Activated naive CD4-positive, alpha-beta T cell treated with anti-CD3 and anti-CD28 coated beads, Interleukin-2, amount 50 U/mL, for 24 hours (primary cell): ENCODE results near the gene RMRP.

ENCODE experiments used
- H3K27ac Mint-ChIP-seq: one replicate; pipeline ENCODE4 v1.8.0; 2021; ENCODE audit warnings: mild to moderate bottlenecking, mixed read lengths
- H3K27me3 Mint-ChIP-seq: one replicate; pipeline ENCODE4 v1.8.0; 2021; ENCODE audit warnings: mixed read lengths
- H3K36me3 Mint-ChIP-seq: one replicate; pipeline ENCODE4 v1.8.0; 2021; ENCODE audit warnings: mixed read lengths
- H3K4me1 Mint-ChIP-seq: one replicate; pipeline ENCODE4 v1.8.0; 2021; ENCODE audit warnings: mixed read lengths
- H3K4me3 Mint-ChIP-seq: one replicate; pipeline ENCODE4 v1.8.0; 2021; ENCODE audit warnings: mild to moderate bottlenecking, mixed read lengths
- H3K9me3 Mint-ChIP-seq: one replicate; pipeline ENCODE4 v1.8.0; 2021; ENCODE audit warnings: mixed read lengths

The RMRP gene

DNA sequence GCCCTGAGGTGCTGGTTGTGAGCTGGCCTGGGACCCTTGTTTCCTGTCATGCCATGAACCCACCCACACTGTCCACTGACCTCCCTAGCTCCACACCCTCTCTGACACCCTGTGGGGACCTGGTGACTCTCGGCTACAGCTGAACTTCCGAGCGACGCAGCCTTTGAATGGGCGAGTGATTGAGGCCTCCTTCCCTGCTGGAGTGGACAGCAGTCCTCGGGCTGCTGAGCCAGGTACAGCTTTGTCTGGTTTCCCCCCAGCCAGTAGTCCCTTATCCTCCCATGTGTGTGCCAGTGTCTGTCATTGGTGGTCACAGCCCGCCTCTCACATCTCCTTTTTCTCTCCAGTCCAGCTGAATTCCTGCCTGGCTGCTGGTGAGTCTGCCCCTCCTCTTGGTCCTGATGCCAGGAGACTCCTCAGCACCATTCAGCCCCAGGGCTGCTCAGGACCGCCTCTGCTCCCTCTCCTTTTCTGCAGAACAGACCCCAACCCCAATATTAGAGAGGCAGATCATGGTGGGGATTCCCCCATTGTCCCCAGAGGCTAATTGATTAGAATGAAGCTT is 22.0 kb upstream of the RMRP start:
- Mint-ChIP-seq H3K4me1 (peaks cover 8% of the 10 kb centered on the region), H3K9me3 (no peaks in the 10 kb centered on the region), H3K27ac (no peak overlapping the region), H3K36me3 (no peaks in the 10 kb centered on the region), H3K4me3 (no peak overlapping the region), H3K27me3 (no peaks in the 10 kb centered on the region)

- Mint-ChIP-seq H3K4me1 (peaks cover 16% of the 10 kb centered on the region), H3K36me3 (no peaks in the 10 kb centered on the region), H3K27me3 (no peaks in the 10 kb centered on the region), H3K27ac (no peak overlapping the region), H3K9me3 (no peaks in the 10 kb centered on the region), H3K4me3 (no peak overlapping the region)
These were observed 21.3 kb upstream of the RMRP start for GRCh38 chr9:35679091-35679490.

DNA sequence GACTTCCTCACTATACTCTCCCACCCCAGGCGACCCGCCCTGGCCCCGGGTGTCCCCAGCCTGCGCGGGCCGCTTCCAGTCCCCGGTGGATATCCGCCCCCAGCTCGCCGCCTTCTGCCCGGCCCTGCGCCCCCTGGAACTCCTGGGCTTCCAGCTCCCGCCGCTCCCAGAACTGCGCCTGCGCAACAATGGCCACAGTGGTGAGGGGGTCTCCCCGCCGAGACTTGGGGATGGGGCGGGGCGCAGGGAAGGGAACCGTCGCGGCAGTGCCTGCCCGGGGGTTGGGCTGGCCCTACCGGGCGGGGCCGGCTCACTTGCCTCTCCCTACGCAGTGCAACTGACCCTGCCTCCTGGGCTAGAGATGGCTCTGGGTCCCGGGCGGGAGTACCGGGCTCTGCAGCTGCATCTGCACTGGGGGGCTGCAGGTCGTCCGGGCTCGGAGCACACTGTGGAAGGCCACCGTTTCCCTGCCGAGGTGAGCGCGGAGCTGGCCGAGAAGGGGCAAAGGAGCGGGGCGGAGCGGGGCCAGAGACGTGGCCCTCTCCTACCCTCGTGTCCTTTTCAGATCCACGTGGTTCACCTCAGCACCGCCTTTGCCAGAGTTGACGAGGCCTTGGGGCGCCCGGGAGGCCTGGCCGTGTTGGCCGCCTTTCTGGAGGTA is 18.0 kb upstream of the RMRP start:
- Mint-ChIP-seq H3K4me1 (peaks cover 16% of the 10 kb centered on the region), H3K27me3 (no peaks in the 10 kb centered on the region), H3K36me3 (no peaks in the 10 kb centered on the region), H3K27ac (no peak overlapping the region), H3K9me3 (no peaks in the 10 kb centered on the region), H3K4me3 (peak overlapping the region; percentile 82)

DNA sequence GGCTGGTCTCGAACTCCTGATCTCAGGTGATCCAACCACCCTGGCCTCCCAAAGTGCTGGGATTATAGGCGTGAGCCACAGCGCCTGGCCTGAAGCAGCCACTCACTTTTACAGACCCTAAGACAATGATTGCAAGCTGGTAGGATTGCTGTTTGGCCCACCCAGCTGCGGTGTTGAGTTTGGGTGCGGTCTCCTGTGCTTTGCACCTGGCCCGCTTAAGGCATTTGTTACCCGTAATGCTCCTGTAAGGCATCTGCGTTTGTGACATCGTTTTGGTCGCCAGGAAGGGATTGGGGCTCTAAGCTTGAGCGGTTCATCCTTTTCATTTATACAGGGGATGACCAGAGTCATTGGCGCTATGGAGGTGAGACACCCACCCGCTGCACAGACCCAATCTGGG is 17.4 kb upstream of the RMRP start:
- Mint-ChIP-seq H3K27me3 (no peaks in the 10 kb centered on the region), H3K4me3 (peak overlapping the region; percentile 64), H3K36me3 (no peaks in the 10 kb centered on the region), H3K4me1 (peaks cover 16% of the 10 kb centered on the region), H3K9me3 (no peaks in the 10 kb centered on the region), H3K27ac (no peak overlapping the region)

DNA sequence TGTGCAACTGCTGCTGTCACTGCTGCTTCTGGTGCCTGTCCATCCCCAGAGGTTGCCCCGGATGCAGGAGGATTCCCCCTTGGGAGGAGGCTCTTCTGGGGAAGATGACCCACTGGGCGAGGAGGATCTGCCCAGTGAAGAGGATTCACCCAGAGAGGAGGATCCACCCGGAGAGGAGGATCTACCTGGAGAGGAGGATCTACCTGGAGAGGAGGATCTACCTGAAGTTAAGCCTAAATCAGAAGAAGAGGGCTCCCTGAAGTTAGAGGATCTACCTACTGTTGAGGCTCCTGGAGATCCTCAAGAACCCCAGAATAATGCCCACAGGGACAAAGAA is 16.2 kb upstream of the RMRP start:
- H3K36me3 Mint-ChIP-seq: no peaks in the 10 kb centered on the region
- H3K4me3 Mint-ChIP-seq: no peak overlapping the region
- no peaks in the 10 kb centered on the region for H3K9me3 Mint-ChIP-seq
- no peak overlapping the region for H3K27ac Mint-ChIP-seq
- peaks cover 16% of the 10 kb centered on the region for H3K4me1 Mint-ChIP-seq
- H3K27me3 Mint-ChIP-seq: no peaks in the 10 kb centered on the region

DNA sequence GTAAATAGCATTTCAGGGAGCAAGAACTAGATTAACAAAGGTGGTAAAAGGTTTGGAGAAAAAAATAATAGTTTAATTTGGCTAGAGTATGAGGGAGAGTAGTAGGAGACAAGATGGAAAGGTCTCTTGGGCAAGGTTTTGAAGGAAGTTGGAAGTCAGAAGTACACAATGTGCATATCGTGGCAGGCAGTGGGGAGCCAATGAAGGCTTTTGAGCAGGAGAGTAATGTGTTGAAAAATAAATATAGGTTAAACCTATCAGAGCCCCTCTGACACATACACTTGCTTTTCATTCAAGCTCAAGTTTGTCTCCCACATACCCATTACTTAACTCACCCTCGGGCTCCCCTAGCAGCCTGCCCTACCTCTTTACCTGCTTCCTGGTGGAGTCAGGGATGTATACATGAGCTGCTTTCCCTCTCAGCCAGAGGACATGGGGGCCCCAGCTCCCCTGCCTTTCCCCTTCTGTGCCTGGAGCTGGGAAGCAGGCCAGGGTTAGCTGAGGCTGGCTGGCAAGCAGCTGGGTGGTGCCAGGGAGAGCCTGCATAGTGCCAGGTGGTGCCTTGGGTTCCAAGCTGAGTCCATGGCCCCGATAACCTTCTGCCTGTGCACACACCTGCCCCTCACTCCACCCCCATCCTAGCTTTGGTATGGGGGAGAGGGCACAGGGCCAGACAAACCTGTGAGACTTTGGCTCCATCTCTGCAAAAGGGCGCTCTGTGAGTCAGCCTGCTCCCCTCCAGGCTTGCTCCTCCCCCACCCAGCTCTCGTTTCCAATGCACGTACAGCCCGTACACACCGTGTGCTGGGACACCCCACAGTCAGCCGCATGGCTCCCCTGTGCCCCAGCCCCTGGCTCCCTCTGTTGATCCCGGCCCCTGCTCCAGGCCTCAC is 15.6 kb upstream of the RMRP start, which contains the start of gene CA9:
TSS of gene CA9 (plus strand) at position 797 of the 893 bp plus-strand sequence. CDS start at position 829, 32 bp downstream.
- Mint-ChIP-seq H3K4me1 (peaks cover 16% of the 10 kb centered on the region), H3K9me3 (no peaks in the 10 kb centered on the region), H3K27me3 (no peaks in the 10 kb centered on the region), H3K27ac (peak within 1 kb of the TSS; percentile 76), H3K36me3 (no peaks in the 10 kb centered on the region), H3K4me3 (peak within 1 kb of the TSS; percentile 73)

- Mint-ChIP-seq H3K4me3 (no peak overlapping the region), H3K36me3 (no peaks in the 10 kb centered on the region), H3K4me1 (peaks cover 19% of the 10 kb centered on the region), H3K9me3 (no peaks in the 10 kb centered on the region), H3K27ac (no peak overlapping the region), H3K27me3 (no peaks in the 10 kb centered on the region)
These were observed 11.7 kb upstream of the RMRP start for GRCh38 chr9:35669331-35670145.

- Mint-ChIP-seq H3K9me3 (no peaks in the 10 kb centered on the region), H3K4me3 (no peak overlapping the region), H3K27me3 (no peaks in the 10 kb centered on the region), H3K27ac (no peak overlapping the region), H3K4me1 (peaks cover 30% of the 10 kb centered on the region), H3K36me3 (no peaks in the 10 kb centered on the region)
These were observed 10.1 kb upstream of the RMRP start for GRCh38 chr9:35667939-35668338.

- Mint-ChIP-seq H3K27me3 (no peaks in the 10 kb centered on the region), H3K27ac (no peak overlapping the region), H3K4me1 (peaks cover 44% of the 10 kb centered on the region), H3K4me3 (peak overlapping the region; percentile 26), H3K36me3 (no peaks in the 10 kb centered on the region), H3K9me3 (no peaks in the 10 kb centered on the region)
These were observed 8.7 kb upstream of the RMRP start for GRCh38 chr9:35666549-35666948.

- peaks cover 47% of the 10 kb centered on the region for H3K4me1 Mint-ChIP-seq
- H3K9me3 Mint-ChIP-seq: no peaks in the 10 kb centered on the region
- H3K4me3 Mint-ChIP-seq: peak overlapping the region; percentile 44
- no peaks in the 10 kb centered on the region for H3K36me3 Mint-ChIP-seq
- H3K27me3 Mint-ChIP-seq: no peaks in the 10 kb centered on the region
- H3K27ac Mint-ChIP-seq: no peak overlapping the region
These were observed 8.2 kb upstream of the RMRP start for GRCh38 chr9:35666045-35666444.

- Mint-ChIP-seq H3K4me3 (peak overlapping the region; percentile 86), H3K27ac (peak overlapping the region; percentile 59), H3K9me3 (no peaks in the 10 kb centered on the region), H3K4me1 (peaks cover 53% of the 10 kb centered on the region), H3K27me3 (no peaks in the 10 kb centered on the region), H3K36me3 (no peaks in the 10 kb centered on the region)
These were observed 7.6 kb upstream of the RMRP start for GRCh38 chr9:35665471-35665818.

DNA sequence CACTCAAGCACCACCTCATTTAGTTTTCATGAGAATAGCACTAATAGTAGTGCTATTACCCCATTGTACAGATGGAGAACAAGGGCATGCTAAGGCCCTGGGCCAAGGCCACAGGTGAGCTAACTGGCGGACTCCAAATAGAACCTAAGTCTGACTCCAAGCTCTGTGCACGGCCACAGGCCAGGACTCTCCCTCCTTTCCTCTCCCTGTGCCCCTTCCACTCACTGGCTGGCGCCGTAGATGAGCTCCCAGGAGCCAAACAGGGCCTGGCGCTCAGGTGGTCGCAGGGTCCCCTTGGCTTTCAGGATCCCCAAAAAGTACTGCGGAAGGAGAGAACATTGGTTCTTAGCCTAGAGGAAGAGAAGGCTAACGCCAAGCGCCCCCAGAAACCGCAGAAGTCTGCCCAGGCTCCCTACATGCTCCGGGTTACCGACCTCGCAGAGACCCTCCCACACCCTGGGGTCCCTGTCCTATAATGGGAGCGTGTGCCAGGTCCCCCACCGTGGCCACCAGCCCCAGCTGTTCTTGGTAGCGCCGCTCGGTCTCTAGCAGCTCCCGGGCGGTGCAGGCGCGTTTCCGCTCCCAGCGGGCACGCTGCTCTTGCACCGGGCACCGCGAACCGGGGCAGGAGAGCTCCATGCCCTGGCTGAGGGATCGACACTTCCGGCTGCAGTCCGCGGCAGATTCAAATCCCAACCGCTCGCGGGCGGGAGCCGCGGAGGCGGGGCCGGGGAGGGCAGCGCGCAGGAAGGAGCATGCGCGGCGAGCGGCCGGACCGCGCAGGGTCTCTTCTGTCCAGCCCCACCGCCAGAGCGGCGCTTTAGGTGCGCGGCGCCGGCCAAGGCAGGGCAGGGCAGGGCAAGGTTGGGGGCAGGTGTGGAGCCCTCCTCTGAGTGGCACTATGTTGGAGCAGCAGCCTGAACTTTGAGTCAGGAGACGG is 7.0 kb upstream of the RMRP start, which contains the start of gene ARHGEF39:
TSS of gene ARHGEF39 (minus strand) at position 665 of the 940 bp plus-strand sequence. CDS start at position 639, 26 bp downstream.
- no peaks in the 10 kb centered on the region for H3K9me3 Mint-ChIP-seq
- no peaks in the 10 kb centered on the region for H3K36me3 Mint-ChIP-seq
- peak within 1 kb of the TSS; percentile 86 for H3K4me3 Mint-ChIP-seq
- H3K27me3 Mint-ChIP-seq: no peaks in the 10 kb centered on the region
- peak within 1 kb of the TSS; percentile 59 for H3K27ac Mint-ChIP-seq
- H3K4me1 Mint-ChIP-seq: peaks cover 60% of the 10 kb centered on the region

- peak overlapping the region; percentile 13 for H3K27ac Mint-ChIP-seq
- H3K36me3 Mint-ChIP-seq: no peaks in the 10 kb centered on the region
- H3K27me3 Mint-ChIP-seq: peaks cover 2% of the 10 kb centered on the region
- peaks cover 77% of the 10 kb centered on the region for H3K4me1 Mint-ChIP-seq
- peak overlapping the region; percentile 23 for H3K4me3 Mint-ChIP-seq
- H3K9me3 Mint-ChIP-seq: no peaks in the 10 kb centered on the region
These were observed 4.6 kb upstream of the RMRP start for GRCh38 chr9:35662437-35662836.

DNA sequence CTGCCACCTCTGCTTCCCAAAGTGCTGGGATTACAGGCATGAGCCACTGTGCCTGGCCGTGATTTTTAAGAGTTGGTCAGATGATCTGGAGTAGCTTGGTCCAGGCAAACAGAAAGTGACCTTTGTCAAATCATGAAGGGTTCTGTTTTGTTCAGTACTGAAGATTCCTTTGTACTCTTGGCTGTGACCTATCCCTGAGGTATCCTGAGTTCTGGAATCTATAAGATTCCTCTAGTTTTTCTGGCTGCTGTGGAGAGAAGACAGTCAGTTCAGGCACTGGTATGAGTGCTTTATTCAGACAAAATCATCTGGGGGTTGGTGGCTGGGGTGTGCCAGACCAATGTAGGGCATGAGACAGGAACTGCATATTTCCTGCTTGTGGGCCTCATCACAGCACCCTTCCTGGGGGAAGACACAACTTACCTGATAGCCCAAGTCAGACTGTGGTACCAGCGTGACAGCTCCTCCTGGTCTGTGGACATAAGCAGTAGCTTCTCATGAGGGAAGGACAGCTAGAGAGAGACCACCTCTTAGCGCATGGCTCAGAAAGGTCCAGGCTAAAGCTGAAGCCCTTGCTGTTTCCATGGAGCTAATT is 4.0 kb upstream of the RMRP start:
- no peak overlapping the region for H3K4me3 Mint-ChIP-seq
- H3K4me1 Mint-ChIP-seq: peaks cover 83% of the 10 kb centered on the region
- H3K9me3 Mint-ChIP-seq: no peaks in the 10 kb centered on the region
- peak overlapping the region; percentile 13 for H3K27ac Mint-ChIP-seq
- H3K27me3 Mint-ChIP-seq: peaks cover 2% of the 10 kb centered on the region
- no peaks in the 10 kb centered on the region for H3K36me3 Mint-ChIP-seq
